GM18867 (cell line): ENCODE results near the gene AUTS2.
"Not testable (repeated sequence)": the region's sequence is repeated elsewhere in the genome, so short reads cannot be mapped to it uniquely, and the experiment has no call there.

Source experiments
- ATAC-seq: cut with Tn5 transposase; IDR thresholded peaks from one replicate; pipeline ENCODE4 v1.9.1; 2021; ENCODE audit warnings: mild to moderate bottlenecking, moderate library complexity; ENCODE audit not compliant: unreplicated experiment

Gene AUTS2

DNA sequence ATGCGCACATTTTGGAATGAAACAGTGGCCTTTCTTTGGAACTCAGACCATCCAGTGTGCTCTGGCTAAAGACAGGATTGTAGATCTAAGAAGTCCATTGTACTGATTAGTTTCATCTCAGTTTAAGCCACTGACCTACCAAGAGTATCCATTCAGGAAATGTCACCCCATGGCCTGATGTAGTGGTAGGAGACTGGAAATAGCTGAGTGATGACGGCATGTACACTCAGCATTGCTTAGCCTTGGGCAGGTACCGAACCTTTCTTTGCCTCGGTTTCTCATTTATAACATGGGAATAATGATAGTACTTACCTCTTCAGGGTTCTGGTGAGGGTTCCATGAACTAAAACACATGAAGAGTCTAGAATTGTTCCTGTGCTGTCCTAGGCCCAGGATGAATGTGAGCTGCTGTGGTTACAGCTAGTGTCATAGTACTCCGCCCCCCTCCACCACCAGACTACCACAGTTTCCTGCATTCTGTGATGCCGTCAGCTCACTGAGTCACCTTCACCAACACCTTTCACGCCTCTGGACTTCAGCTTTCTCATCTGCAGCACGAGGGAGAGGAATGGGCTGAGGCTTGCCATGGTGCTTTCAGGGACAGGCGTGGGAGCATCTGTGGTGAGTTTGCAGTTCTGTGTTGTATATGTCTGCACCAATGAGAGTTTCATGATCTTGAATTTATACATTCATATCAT is 1049.7 kb downstream of the AUTS2 start:
- peak; percentile 91 for ATAC-seq

- not testable (repeated sequence) for ATAC-seq
These were observed 1050.2 kb downstream of the AUTS2 start for GRCh38 chr7:70648499-70648861.

- no peak for ATAC-seq
These were observed 1051.0 kb downstream of the AUTS2 start for GRCh38 chr7:70649323-70649722.

- ATAC-seq, result no peak
These were observed 1055.9 kb downstream of the AUTS2 start for GRCh38 chr7:70654146-70654545.

DNA sequence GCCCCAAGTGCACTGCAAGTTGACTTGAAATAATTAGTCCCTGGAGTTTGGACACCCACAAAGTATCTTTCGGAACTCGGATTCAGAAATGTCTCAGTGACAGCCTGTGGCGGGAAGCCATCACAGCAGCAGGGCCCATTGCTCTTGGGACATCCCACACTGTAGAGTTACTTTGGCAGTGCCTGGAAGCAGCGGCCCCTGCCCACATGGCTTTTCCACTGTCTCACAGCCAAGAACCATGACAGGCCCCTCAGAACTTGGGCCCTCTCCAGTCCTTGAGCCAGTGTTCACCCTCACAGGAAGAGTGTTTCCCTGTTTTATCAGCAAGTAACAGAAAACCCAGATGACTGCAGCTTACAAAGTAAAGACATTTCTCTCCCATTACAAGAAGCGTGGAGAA is 1056.7 kb downstream of the AUTS2 start:
- no peak for ATAC-seq

DNA sequence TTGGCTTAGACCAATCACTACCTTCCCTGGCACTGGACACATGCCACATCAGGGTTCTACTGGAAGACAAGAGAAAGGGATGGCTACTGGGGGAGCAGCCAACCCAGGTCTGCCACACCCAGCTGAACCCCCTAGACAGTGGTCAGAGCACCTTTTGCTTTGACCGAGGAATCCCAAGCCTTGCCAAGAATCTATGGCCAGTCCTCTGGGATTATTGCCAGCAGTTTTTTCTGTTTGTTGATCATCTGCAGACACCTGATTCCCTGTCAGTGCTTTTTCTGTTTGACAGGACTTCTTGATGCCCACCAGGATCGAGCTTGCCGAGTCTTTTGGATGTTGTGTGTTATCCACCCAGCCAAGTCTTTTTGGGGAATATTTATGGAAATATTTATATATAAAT is 1057.4 kb downstream of the AUTS2 start:
- no peak for ATAC-seq

- no peak for ATAC-seq
These were observed 1059.3 kb downstream of the AUTS2 start for GRCh38 chr7:70657571-70657970.

- no peak for ATAC-seq
These were observed 1059.8 kb downstream of the AUTS2 start for GRCh38 chr7:70657989-70658632.

DNA sequence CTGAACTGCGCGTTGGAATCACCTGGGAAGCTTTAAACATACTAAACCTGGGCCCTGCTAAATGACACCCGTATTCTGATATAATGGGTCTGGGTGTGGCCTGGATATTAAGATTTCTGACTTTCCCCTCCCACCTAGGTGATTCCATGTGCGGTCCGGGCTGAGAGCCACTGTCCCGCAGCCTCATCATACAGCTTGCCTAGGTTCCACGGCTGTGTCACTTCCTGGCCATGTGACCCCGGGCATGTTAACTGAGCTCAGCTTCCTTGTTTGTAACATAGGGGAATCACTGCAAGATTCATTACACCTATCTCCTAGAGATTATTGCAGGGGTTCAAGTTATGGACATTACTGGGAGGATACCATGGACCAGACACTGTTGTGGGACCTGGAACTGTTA is 1061.0 kb downstream of the AUTS2 start:
- no peak for ATAC-seq

DNA sequence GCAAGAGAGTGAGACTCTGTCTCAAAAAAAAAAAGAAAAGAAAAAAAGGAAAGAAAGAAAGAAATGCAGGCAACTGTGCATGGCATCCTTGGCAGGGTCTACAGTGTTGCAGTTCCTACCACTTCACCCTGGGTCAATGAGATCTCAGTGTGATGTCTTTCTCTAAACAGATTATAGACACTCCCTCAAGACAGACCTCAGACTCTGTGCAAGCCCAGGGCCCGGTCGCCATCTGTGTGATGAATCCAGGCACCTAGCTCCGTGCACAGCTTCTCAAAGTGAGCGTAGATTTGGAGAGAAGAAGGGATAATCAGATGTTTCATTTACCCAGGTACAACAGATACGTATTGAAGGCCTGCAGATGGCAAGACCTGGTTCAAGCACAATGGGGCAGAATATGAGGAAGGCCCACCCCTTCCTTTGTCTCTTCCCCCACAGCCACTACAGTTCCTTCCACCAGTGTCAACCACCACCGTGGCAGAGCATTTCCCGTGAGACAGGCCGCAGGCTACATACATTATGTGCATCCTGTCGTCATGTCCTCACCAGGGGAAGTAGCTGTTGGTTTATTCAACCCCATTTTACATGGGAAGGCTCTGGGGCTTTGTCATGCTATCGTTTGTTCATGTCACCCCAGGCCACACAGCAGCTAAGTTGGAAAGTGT is 1062.0 kb downstream of the AUTS2 start:
- no peak for ATAC-seq

- ATAC-seq, result no peak
These were observed 1062.5 kb downstream of the AUTS2 start for GRCh38 chr7:70660819-70661191.

DNA sequence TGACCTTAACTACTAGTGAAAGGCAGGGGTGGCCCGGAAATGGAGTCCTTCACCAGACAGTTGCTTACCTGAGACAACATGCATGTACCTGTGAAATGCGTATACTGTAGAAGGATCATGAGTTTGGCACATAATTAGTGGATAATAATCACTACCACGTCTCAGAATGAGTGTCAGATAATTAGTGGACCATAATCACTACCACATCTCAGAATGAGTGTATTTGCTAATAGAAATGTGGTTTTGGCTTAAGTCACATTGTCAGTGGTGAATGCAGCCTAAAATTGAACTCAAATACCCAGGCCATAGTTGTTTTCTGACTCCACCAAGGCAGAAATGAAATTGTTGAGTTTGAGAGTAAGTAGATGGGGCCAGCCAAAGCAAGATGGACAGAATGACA is 1065.4 kb downstream of the AUTS2 start:
- no peak for ATAC-seq

- no peak for ATAC-seq
These were observed 1067.7 kb downstream of the AUTS2 start for GRCh38 chr7:70665997-70666396.

GRCh38 chr7:70667406-70667805 is 1069.1 kb downstream of the AUTS2 start:
- no peak for ATAC-seq

- ATAC-seq, result peak; percentile 60
These were observed 1070.5 kb downstream of the AUTS2 start for GRCh38 chr7:70668606-70669358.

GRCh38 chr7:70669854-70670253 is 1071.6 kb downstream of the AUTS2 start:
- no peak for ATAC-seq

GRCh38 chr7:70670288-70670687 is 1072.0 kb downstream of the AUTS2 start:
- no peak for ATAC-seq

- ATAC-seq, result no peak
These were observed 1075.7 kb downstream of the AUTS2 start for GRCh38 chr7:70673778-70674570.

DNA sequence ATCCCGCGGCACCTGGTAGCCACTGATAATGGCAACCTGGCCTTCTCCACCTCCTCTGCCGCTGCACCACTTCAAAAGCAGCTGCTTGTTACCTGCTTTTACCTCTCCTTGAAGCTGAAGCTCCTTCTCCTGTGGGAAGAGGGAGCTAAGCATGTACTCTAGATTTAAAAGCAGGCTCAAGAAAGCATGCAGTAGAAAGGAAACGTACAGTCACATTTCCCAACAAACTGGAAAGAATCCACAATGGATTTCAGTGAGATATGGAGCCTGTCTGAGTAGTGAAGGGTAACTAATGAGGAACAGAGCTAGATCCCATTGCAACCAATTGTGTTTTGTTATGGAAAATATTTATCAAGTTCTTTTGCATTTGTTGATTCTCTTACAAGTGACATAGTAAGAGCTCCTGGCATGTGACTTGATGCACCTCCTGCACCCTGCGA is 1076.3 kb downstream of the AUTS2 start:
- no peak for ATAC-seq

- no peak for ATAC-seq
These were observed 1078.0 kb downstream of the AUTS2 start for GRCh38 chr7:70676243-70676642.
